CD14-positive monocyte (primary cell): Measurements from ENCODE around the gene POMT2. TPM values are rescaled to one million over a fixed set of nuclear protein-coding genes. Genes with fewer than 3 reads are reported as not detected.

Experiments used
- DNase-seq, 3 donors: peaks; one replicate each; pipeline ENCODE4 v3.0.0-alpha.2; 2011 to 2022
- H2AFZ ChIP-seq: 2 replicates; pipeline ENCODE4 v1.6.0; 2012; ENCODE audit warnings: mild to moderate bottlenecking, low read depth, low read length, inconsistent platforms; ENCODE audit not compliant: insufficient read depth, poor library complexity, severe bottlenecking
- H3K27ac ChIP-seq, 2 donors: 1 replicate in 1 of 2; 2 replicates in 1 of 2; pipeline ENCODE4 v1.5.1; 2012 to 2013; ENCODE audit warnings: low read length in 2 of 2, control low read depth in 1 of 2, inconsistent platforms in 1 of 2, low read depth in 1 of 2, mild to moderate bottlenecking in 1 of 2
- H3K27me3 ChIP-seq, 2 donors: one replicate each; pipeline versions ENCODE4 v1.6.0 to v1.6.1; 2011 to 2013; ENCODE audit warnings: low read length in 2 of 2; ENCODE audit not compliant: control insufficient read depth in 2 of 2, insufficient read depth in 2 of 2
- H3K36me3 ChIP-seq, 2 donors: replicated peaks in 1 of 2; 1 replicate in 1 of 2; 2 replicates in 1 of 2; pipeline versions ENCODE4 v1.5.1 to v1.6.1; 2012 to 2013; ENCODE audit warnings: low read length in 2 of 2, control low read depth in 1 of 2, inconsistent platforms in 1 of 2, mild to moderate bottlenecking in 1 of 2; ENCODE audit not compliant: insufficient read depth in 2 of 2, control insufficient read depth in 1 of 2
- H3K4me1 ChIP-seq, 2 donors: 1 replicate in 1 of 2; 2 replicates in 1 of 2; pipeline versions ENCODE4 v1.5.1 to v1.6.1; 2012 to 2013; ENCODE audit warnings: low read length in 2 of 2, control low read depth in 1 of 2, inconsistent platforms in 1 of 2, mild to moderate bottlenecking in 1 of 2, moderate library complexity in 1 of 2; ENCODE audit not compliant: insufficient read depth in 2 of 2, control insufficient read depth in 1 of 2
- H3K4me2 ChIP-seq: replicated peaks from 2 replicates; pipeline ENCODE3; 2012; ENCODE audit warnings: low read length, moderate library complexity, mild to moderate bottlenecking; ENCODE audit not compliant: poor library complexity, severe bottlenecking; ENCODE audit errors: extremely low read depth
- H3K4me3 ChIP-seq, 3 experiments: fragments of 200-600 bp in 1 of 3; sonication (generic) in 1 of 3; replicated peaks in 1 of 3; 1 replicate in 2 of 3; 2 replicates in 1 of 3; pipeline ENCODE4 v1.5.1; 2011 to 2013; ENCODE audit warnings: low read length in 3 of 3, mild to moderate bottlenecking in 3 of 3, control low read depth in 2 of 3, low read depth in 2 of 3, inconsistent platforms in 1 of 3, moderate library complexity in 1 of 3
- H3K79me2 ChIP-seq: 2 replicates; pipeline ENCODE4 v1.6.0; 2012; ENCODE audit warnings: mild to moderate bottlenecking, control low read depth, inconsistent platforms, low read length, moderate library complexity; ENCODE audit not compliant: insufficient read depth
- H3K9ac ChIP-seq: 2 replicates; pipeline ENCODE4 v1.6.0; 2017; ENCODE audit warnings: low read length, mild to moderate bottlenecking; ENCODE audit not compliant: insufficient read depth, poor library complexity, severe bottlenecking
- H3K9me3 ChIP-seq, 2 donors: replicated peaks in 1 of 2; 1 replicate in 1 of 2; 2 replicates in 1 of 2; pipeline versions ENCODE4 v1.5.1 to v1.6.1; 2012 to 2013; ENCODE audit warnings: low read length in 2 of 2, control low read depth in 1 of 2; ENCODE audit not compliant: control insufficient read depth in 1 of 2, insufficient read depth in 1 of 2
- H4K20me1 ChIP-seq: 2 replicates; pipeline ENCODE4 v1.6.0; 2012; ENCODE audit warnings: mild to moderate bottlenecking, low read length, control low read depth, moderate library complexity; ENCODE audit not compliant: insufficient read depth
- H3K27ac Mint-ChIP-seq, 7 donors: one replicate each; pipeline ENCODE4 v1.8.0; 2020; ENCODE audit warnings: mild to moderate bottlenecking in 7 of 7, mixed read lengths in 7 of 7, moderate library complexity in 6 of 7, inconsistent platforms in 2 of 7
- H3K27me3 Mint-ChIP-seq, 3 donors: one replicate each; pipeline ENCODE4 v1.8.0; 2021 to 2022; ENCODE audit warnings: low read depth in 3 of 3, mild to moderate bottlenecking in 3 of 3, mixed read lengths in 3 of 3, moderate library complexity in 3 of 3, inconsistent platforms in 1 of 3
- H3K36me3 Mint-ChIP-seq, 2 donors: one replicate each; pipeline ENCODE4 v1.8.0; 2020; ENCODE audit warnings: mixed read lengths in 2 of 2, inconsistent platforms in 1 of 2, mild to moderate bottlenecking in 1 of 2
- H3K4me1 Mint-ChIP-seq: one replicate; pipeline ENCODE4 v1.8.0; 2020; ENCODE audit warnings: mild to moderate bottlenecking, mixed read lengths
- H3K4me3 Mint-ChIP-seq, 2 donors: one replicate each; pipeline ENCODE4 v1.8.0; 2020; ENCODE audit warnings: mild to moderate bottlenecking in 2 of 2, mixed read lengths in 2 of 2, moderate library complexity in 1 of 2
- H3K9me3 Mint-ChIP-seq, 7 donors: one replicate each; pipeline ENCODE4 v1.8.0; 2020 to 2022; ENCODE audit warnings: mixed read lengths in 7 of 7, mild to moderate bottlenecking in 6 of 7, moderate library complexity in 6 of 7, inconsistent platforms in 2 of 7
- WGBS: methylation state at CpG from one replicate; pipeline ENCODE4 v1.1.5; 2013; ENCODE audit warnings: missing lambda C conversion rate; ENCODE audit not compliant: insufficient coverage; 5-methylcytosine and 5-hydroxymethylcytosine counted together
- intact Hi-C, 2 donors: fragments of 100-400 bp; cut with micrococcal nuclease; formaldehyde crosslinking; loops; one replicate each; pipeline versions ENCODE4 v1.15.0 to v1.15.1; 2023
- polyA plus RNA-seq, 3 donors: library from polyadenylated mRNA; depleted of rRNA in 1 of 3; unstranded in 2 of 3; stranded (reverse) in 1 of 3; fragments of 300-500 nt in 2 of 3; fragments of >200 nt in 1 of 3; fragmentation: Illumina TruSeq in 2 of 3; gene quantifications; 1 replicate in 2 of 3; 2 replicates in 1 of 3; pipeline ENCODE4 v1.2.3, GENCODE V29; 2012 to 2021
- TF ChIP-seq, protein P1 (sequence below): fragments of 200-600 bp; IDR thresholded peaks from one replicate; pipeline ENCODE4 v1.8.0; 2022; ENCODE audit warnings: antibody characterized with exemption, mild to moderate bottlenecking

POMT2 gene
- polyA plus RNA-seq, 3 donors: 1.5 to 8.9 (median 1.8) TPM

DNA sequence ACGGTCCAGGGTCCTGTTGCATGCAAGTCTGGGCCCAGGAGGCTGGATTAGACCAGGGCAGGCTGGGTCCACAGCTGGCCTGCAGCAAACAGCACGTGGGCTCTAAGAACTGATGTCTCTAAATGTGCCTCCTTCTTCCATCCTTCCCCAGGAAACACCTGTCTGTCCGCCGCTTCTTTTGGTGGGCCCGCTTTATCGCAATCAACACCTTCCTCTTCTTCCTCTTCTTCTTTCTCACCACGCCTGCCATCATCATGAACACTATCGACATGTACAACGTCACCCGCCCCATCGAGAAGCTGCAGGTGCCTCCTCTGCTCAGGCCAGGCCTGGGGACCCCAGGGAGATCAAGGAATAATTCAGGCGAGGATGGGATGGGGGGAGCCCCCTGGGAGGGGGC is 77.9 kb downstream of the POMT2 start:
- intact Hi-C loops: no loop called here
- Histone ChIP-seq H3K9me3 (no peaks in the 10 kb centered on the region), H3K79me2 (no peaks in the 10 kb centered on the region), H3K4me2 (no peak overlapping the region), H3K4me1 (no peaks in the 10 kb centered on the region), H3K9ac (no peak overlapping the region), H4K20me1 (no peaks in the 10 kb centered on the region), H3K27ac (no peak overlapping the region), H2AFZ (no peak overlapping the region), H3K4me3 (no peak overlapping the region), H3K36me3 (no peaks in the 10 kb centered on the region), H3K27me3 (no peaks in the 10 kb centered on the region)
- H3K4me3 Mint-ChIP-seq: no peak overlapping the region
- no peak overlapping the region for H3K27ac Mint-ChIP-seq
- no peak for DNase-seq
- H3K36me3 Mint-ChIP-seq: peaks cover 0 to 3% of the 10 kb centered on the region in 2 donors
- H3K27me3 Mint-ChIP-seq: peaks cover 0 to 1% (median 0%) of the 10 kb centered on the region in 3 donors
- TF ChIP-seq, protein P1, sequence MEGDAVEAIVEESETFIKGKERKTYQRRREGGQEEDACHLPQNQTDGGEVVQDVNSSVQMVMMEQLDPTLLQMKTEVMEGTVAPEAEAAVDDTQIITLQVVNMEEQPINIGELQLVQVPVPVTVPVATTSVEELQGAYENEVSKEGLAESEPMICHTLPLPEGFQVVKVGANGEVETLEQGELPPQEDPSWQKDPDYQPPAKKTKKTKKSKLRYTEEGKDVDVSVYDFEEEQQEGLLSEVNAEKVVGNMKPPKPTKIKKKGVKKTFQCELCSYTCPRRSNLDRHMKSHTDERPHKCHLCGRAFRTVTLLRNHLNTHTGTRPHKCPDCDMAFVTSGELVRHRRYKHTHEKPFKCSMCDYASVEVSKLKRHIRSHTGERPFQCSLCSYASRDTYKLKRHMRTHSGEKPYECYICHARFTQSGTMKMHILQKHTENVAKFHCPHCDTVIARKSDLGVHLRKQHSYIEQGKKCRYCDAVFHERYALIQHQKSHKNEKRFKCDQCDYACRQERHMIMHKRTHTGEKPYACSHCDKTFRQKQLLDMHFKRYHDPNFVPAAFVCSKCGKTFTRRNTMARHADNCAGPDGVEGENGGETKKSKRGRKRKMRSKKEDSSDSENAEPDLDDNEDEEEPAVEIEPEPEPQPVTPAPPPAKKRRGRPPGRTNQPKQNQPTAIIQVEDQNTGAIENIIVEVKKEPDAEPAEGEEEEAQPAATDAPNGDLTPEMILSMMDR: no peak
- H3K4me1 Mint-ChIP-seq: peaks cover 3% of the 10 kb centered on the region
- WGBS: 6% methylated on average over 6 of the region's 12 CpGs
- H3K9me3 Mint-ChIP-seq: no peaks in the 10 kb centered on the region

- no peaks in the 10 kb centered on the region for H3K9me3 Mint-ChIP-seq
- no peak overlapping the region for H3K27ac ChIP-seq
- no peaks in the 10 kb centered on the region for H3K36me3 ChIP-seq
- H3K27me3 ChIP-seq: no peaks in the 10 kb centered on the region
- H2AFZ ChIP-seq: no peak overlapping the region
- H3K27ac Mint-ChIP-seq: peak overlapping the region in 1 of 7 donors; percentile 30
- H3K9ac ChIP-seq: no peak overlapping the region
- H3K9me3 ChIP-seq: no peaks in the 10 kb centered on the region
- no peak for DNase-seq
- H3K4me3 Mint-ChIP-seq: no peak overlapping the region
- peaks cover 0 to 1% (median 0%) of the 10 kb centered on the region in 3 donors for H3K27me3 Mint-ChIP-seq
- H3K4me3 ChIP-seq: no peak overlapping the region
- H4K20me1 ChIP-seq: no peaks in the 10 kb centered on the region
- no CpG with 5 or more reads among the region's 2 CpGs for WGBS
- peaks cover 3% of the 10 kb centered on the region for H3K4me1 Mint-ChIP-seq
- intact Hi-C loops: no loop called here
- TF ChIP-seq, protein P1: no peak
- H3K4me2 ChIP-seq: no peak overlapping the region
- H3K79me2 ChIP-seq: no peaks in the 10 kb centered on the region
- peaks cover 0 to 3% of the 10 kb centered on the region in 2 donors for H3K36me3 Mint-ChIP-seq
- H3K4me1 ChIP-seq: no peaks in the 10 kb centered on the region
Observed at GRCh38 chr14:77241955-77242354, 78.7 kb downstream of the POMT2 start.
